Hepatocyte (in vitro differentiated cells): ENCODE data around the gene SUPT20HL1.
"Not testable (repeated sequence)": the region's sequence is repeated elsewhere in the genome, so short reads cannot be mapped to it uniquely, and the experiment has no call there.

Experiments
- CTCF ChIP-seq: fragments of 200-600 bp; sonication (generic); IDR thresholded peaks from 2 replicates; pipeline ENCODE4 v1.5.1; 2016; ENCODE audit warnings: antibody characterized with exemption, mild to moderate bottlenecking; ENCODE audit not compliant: poor library complexity
- EZH2 ChIP-seq: fragments of 200-600 bp; sonication (generic); IDR thresholded peaks from 2 replicates; pipeline ENCODE4 v1.6.1; 2016; ENCODE audit warnings: antibody characterized with exemption, mild to moderate bottlenecking, borderline replicate concordance

GRCh38 chrX:24311507-24312248 is 48.8 kb upstream of the SUPT20HL1 start:
- not testable (repeated sequence) for TF ChIP-seq CTCF, EZH2
